Suppressor macrophage treated with lipopolysaccharide for 1 hour (primary cell): Measurements from ENCODE around the gene TPGS2.
"Not testable (repeated sequence)": the region's sequence is repeated elsewhere in the genome, so short reads cannot be mapped to it uniquely, and the experiment has no call there.

Source experiments
- DNase-seq, 3 donors: peaks; one replicate each; pipeline ENCODE4 v3.0.0-alpha.2; 2020 to 2022

Gene TPGS2

DNA sequence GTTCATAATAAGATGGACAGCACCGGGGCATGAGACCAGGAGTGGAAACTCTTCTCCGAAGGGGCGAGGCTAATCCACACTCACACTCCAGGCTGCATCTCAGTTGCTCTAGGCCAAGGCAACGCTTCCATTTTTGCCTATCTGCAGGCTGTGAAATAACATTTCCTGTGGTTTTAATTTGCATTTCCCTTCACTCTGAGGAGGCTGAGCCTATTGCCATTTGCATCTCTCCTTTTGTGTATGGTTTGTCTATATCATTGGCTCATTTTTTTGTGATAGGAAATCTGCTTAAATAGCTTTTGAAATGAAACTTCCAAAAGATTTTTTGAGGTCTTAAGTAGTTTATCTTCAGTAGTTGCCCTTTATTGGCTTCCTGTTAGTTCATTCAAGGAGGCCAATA lies 57.6 kb downstream of the TPGS2 start:
- no peak for DNase-seq

GRCh38 chr18:36770315-36770946 lies 58.4 kb downstream of the TPGS2 start:
- no peak for DNase-seq

GRCh38 chr18:36769611-36770314 lies 59.0 kb downstream of the TPGS2 start:
- peak in 2 of 3 donors; percentile 8 to 28 for DNase-seq

DNA sequence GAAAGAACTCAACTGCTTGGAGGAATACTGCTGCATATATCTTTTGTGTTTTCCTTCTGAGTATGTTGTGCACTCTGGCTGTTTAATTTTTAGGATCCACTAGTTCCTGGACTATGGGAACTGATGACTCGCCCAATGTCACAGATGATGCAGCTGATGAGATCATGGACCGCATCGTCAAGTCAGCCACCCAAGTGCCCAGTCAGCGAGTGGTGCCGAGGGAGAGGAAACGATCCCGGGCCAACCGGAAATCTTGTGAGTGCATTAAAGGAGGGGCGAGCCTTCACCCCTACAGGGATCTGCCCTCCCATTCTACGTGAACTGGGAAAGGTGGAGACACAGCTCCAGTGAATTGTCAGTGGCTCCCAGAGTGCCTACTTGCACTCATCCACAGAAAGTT lies 59.6 kb downstream of the TPGS2 start:
- DNase-seq: no peak

GRCh38 chr18:36766836-36767235 lies 62.0 kb downstream of the TPGS2 start:
- DNase-seq: no peak

- not testable (repeated sequence) for DNase-seq
These were observed 65.8 kb downstream of the TPGS2 start for GRCh38 chr18:36762965-36763364.

GRCh38 chr18:36762074-36762473 lies 66.7 kb downstream of the TPGS2 start:
- no peak for DNase-seq

- no peak for DNase-seq
These were observed 67.6 kb downstream of the TPGS2 start for GRCh38 chr18:36761186-36761698.

GRCh38 chr18:36760598-36760997 lies 68.2 kb downstream of the TPGS2 start:
- DNase-seq: no peak

DNA sequence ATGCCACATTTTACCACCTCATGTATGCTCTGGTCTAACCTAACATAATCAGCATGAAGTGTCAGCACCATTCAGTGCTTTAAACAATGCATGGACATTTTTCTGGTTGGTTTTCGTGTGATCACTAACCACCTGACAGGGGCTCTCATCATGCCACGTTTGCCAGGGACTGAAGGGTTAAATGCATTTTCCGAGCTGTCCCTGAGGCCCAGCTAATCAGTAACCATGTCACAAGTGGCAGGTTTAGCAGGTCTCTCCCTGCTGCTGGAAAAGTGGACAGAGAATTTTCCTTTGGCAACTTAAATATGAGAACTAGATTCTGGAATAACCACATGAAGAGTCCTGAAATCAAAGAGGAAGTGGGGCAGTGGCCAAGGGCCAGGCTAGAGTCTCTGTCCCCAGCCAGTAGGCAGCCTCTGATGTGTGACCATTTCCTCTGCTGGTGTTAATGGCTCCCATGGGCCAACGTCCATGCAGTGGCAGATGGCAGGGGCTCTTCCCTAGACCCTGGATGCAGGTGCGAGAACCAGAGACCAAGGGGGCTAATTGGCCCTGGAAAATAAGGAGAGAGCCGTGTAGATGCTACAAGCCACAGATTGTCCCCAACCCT lies 69.5 kb downstream of the TPGS2 start:
- DNase-seq: no peak

DNA sequence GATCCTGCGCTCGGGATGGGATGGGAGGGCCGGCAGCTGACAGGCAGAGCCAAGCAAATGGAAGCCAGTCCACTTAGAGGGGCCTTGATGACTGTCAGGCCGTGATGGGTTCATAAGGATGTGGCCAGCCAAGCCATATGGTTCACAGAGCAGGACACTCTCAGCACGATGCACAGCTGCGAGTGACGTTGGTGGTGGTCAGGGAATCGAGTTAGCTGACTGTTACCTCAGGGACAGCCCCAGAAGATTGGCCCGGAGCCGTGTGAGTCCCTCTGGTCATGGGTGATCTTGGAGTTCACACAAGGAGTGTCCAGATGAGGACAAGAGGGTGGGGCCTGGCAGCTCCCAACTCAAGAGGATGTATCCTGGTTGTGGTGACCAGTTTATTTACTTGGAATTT lies 70.2 kb downstream of the TPGS2 start:
- no peak for DNase-seq

- DNase-seq: no peak
These were observed 70.8 kb downstream of the TPGS2 start for GRCh38 chr18:36757991-36758390.

GRCh38 chr18:36757081-36757480 lies 71.7 kb downstream of the TPGS2 start:
- DNase-seq: peak; percentile 21 to 31 (median 23)

DNA sequence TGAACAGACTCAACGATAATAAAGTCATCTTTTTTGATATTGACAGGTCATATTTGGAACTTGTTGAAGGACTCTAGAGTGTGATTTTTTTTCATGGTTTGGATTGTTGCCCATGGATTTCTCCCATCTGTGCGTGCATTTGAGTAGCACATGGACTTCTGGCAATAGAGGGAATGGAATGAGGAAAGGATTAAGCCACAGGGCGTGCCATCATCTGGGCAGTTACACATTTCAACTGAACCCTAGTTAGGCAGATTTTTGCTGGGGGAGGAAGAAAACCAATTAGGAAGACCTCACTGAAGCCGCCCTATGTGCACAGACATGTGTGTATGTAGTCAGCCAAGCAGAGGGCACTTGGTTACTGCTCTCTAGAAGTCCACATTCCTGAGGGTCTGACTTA lies 72.6 kb downstream of the TPGS2 start:
- DNase-seq: no peak

GRCh38 chr18:36752929-36753865 lies 75.6 kb downstream of the TPGS2 start:
- DNase-seq: no peak

- no peak for DNase-seq
These were observed 83.4 kb downstream of the TPGS2 start for GRCh38 chr18:36745219-36745975.

DNA sequence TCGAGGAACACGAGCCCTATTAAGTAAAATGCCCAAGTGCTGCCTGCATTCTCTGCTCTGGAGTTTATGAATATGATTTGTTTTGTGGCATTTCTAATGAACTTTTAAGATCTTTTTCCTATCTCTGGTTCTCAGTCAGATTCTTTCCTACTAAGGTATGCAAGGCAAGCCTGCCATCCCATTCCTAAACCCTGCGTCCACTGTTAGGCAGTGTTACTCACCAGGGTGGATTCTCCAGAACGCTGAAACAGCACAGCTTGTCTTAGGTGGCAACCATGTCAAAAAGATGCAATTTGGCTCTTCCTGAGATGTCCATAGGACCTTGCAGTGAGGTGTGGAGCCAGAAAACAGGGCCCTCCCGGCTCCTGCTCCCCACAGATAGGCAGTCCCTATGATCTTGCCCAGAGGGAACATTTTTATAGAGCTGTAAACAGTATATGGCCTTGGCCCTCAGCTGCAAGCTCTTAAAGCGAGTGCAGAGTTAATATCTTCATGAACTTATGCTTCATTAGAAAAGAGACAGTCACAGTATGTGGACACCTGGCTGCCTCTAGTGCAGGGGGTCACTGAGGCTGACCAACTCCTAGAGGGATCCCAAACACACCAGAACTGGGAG lies 84.4 kb downstream of the TPGS2 start:
- no peak for DNase-seq
